Stimulated activated CD4-positive, alpha-beta T cell treated with anti-CD3 and anti-CD28 coated beads, Interleukin-4, amount 100 ng/mL, for 24 hours (primary cell): ENCODE measurements around the gene THOC5.

Experiments
- DNase-seq: peaks from one replicate; pipeline ENCODE4 v3.0.0-alpha.2; 2020

The THOC5 gene

GRCh38 chr22:29470159-29470855, 83.2 kb downstream of the THOC5 start:
- DNase-seq, result peak; percentile 80

GRCh38 chr22:29469755-29470154, 83.8 kb downstream of the THOC5 start:
- DNase-seq, result no peak

GRCh38 chr22:29464581-29464980, 89.0 kb downstream of the THOC5 start:
- DNase-seq, result no peak

GRCh38 chr22:29463629-29464028, 89.9 kb downstream of the THOC5 start:
- no peak for DNase-seq

GRCh38 chr22:29461263-29461662, 92.3 kb downstream of the THOC5 start:
- no peak for DNase-seq

GRCh38 chr22:29459773-29460172, 93.8 kb downstream of the THOC5 start:
- no peak for DNase-seq

GRCh38 chr22:29458551-29458950, 95.0 kb downstream of the THOC5 start:
- DNase-seq, result no peak

GRCh38 chr22:29457730-29458129, 95.8 kb downstream of the THOC5 start:
- DNase-seq, result no peak

- DNase-seq, result no peak
Observed at GRCh38 chr22:29456211-29456671, 97.3 kb downstream of the THOC5 start.
